Loucy (cell line): Measurements from ENCODE around the gene TMPRSS11D.

ENCODE experiments used
- EZH2phosphoT487 ChIP-seq: fragments of 200-600 bp; IDR thresholded peaks from 2 replicates; pipeline ENCODE4 v1.6.1; 2018; ENCODE audit warnings: antibody characterized with exemption, mild to moderate bottlenecking, moderate library complexity, borderline replicate concordance
- TF ChIP-seq, protein P1 (sequence below): fragments of 200-600 bp; sonication (generic); conservative IDR thresholded peaks from 2 replicates; pipeline ENCODE4 v1.5.1; 2014; ENCODE audit warnings: mild to moderate bottlenecking, antibody characterized with exemption, low read length

DNA sequence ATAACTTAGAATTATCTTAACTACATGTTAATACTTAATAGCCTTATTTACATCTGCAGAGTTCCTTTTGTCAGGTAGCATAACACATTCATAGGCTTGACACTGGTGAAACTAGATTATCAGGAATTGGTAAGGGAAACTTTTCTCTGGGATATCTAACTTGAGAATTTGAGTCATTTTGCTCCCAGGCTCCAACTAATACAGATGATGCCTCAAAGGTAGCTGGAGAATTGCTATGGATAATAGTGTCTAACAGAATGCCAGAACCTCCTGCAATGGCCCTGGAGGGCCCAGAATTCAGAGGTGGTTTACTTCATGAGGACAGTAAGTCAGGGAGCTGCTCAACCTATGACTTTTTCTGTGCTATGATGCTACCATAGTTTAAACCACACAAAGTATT is 13.9 kb upstream of the TMPRSS11D start:
- TF ChIP-seq, protein P1, sequence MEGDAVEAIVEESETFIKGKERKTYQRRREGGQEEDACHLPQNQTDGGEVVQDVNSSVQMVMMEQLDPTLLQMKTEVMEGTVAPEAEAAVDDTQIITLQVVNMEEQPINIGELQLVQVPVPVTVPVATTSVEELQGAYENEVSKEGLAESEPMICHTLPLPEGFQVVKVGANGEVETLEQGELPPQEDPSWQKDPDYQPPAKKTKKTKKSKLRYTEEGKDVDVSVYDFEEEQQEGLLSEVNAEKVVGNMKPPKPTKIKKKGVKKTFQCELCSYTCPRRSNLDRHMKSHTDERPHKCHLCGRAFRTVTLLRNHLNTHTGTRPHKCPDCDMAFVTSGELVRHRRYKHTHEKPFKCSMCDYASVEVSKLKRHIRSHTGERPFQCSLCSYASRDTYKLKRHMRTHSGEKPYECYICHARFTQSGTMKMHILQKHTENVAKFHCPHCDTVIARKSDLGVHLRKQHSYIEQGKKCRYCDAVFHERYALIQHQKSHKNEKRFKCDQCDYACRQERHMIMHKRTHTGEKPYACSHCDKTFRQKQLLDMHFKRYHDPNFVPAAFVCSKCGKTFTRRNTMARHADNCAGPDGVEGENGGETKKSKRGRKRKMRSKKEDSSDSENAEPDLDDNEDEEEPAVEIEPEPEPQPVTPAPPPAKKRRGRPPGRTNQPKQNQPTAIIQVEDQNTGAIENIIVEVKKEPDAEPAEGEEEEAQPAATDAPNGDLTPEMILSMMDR, result no peak
- TF ChIP-seq EZH2phosphoT487, result no peak
